Hepatocyte (in vitro differentiated cells): ENCODE data around the gene TBC1D2. TPM values are rescaled to one million over a fixed set of nuclear protein-coding genes. Genes with fewer than 3 reads are reported as not detected.

ENCODE experiments used
- DNase-seq: peaks from one replicate; pipeline ENCODE4 v3.0.0-alpha.2; 2016; ENCODE audit warnings: low spot score
- H2AFZ ChIP-seq: fragments of 200-600 bp; sonication (generic); 2 replicates; pipeline ENCODE4 v1.6.0; 2016; ENCODE audit warnings: antibody characterized with exemption, mild to moderate bottlenecking
- H3K27ac ChIP-seq: fragments of 200-600 bp; sonication (generic); 2 replicates; pipeline ENCODE4 v1.5.1; 2016; ENCODE audit warnings: mild to moderate bottlenecking
- H3K27me3 ChIP-seq: fragments of 200-600 bp; sonication (generic); 2 replicates; pipeline ENCODE4 v1.6.1; 2016
- H3K36me3 ChIP-seq: fragments of 200-600 bp; sonication (generic); replicated peaks from 2 replicates; pipeline ENCODE4 v1.5.1; 2016; ENCODE audit warnings: low read depth; ENCODE audit not compliant: insufficient read depth
- H3K4me1 ChIP-seq: fragments of 200-600 bp; sonication (generic); 2 replicates; pipeline ENCODE4 v1.5.1; 2016; ENCODE audit warnings: mild to moderate bottlenecking, moderate library complexity; ENCODE audit not compliant: insufficient read depth
- H3K4me2 ChIP-seq: fragments of 200-600 bp; sonication (generic); 2 replicates; pipeline ENCODE4 v1.6.0; 2016
- H3K4me3 ChIP-seq: fragments of 200-600 bp; sonication (generic); 2 replicates; pipeline ENCODE4 v1.5.1; 2016; ENCODE audit warnings: mild to moderate bottlenecking
- H3K79me2 ChIP-seq: fragments of 200-600 bp; sonication (generic); 2 replicates; pipeline ENCODE4 v1.6.0; 2017; ENCODE audit warnings: mild to moderate bottlenecking
- H3K9me2 ChIP-seq: fragments of 200-600 bp; sonication (generic); replicated peaks from 2 replicates; pipeline ENCODE4 v1.6.0; 2017; ENCODE audit warnings: mild to moderate bottlenecking; ENCODE audit not compliant: insufficient read depth
- H3K9me3 ChIP-seq: fragments of 200-600 bp; sonication (generic); 2 replicates; pipeline ENCODE4 v1.5.1; 2016; ENCODE audit warnings: low read depth, mild to moderate bottlenecking
- H4K20me1 ChIP-seq: fragments of 200-600 bp; sonication (generic); 2 replicates; pipeline ENCODE4 v1.6.0; 2016; ENCODE audit warnings: mild to moderate bottlenecking; ENCODE audit not compliant: insufficient read depth, poor library complexity, severe bottlenecking
- EZH2 ChIP-seq: fragments of 200-600 bp; sonication (generic); IDR thresholded peaks from 2 replicates; pipeline ENCODE4 v1.6.1; 2016; ENCODE audit warnings: antibody characterized with exemption, mild to moderate bottlenecking, borderline replicate concordance
- EZH2phosphoT487 ChIP-seq: fragments of 200-600 bp; sonication (generic); IDR thresholded peaks from one replicate; pipeline ENCODE4 v1.6.1; 2018; ENCODE audit warnings: antibody characterized with exemption, mild to moderate bottlenecking, low read depth, moderate library complexity; ENCODE audit not compliant: unreplicated experiment, severe bottlenecking
- WGBS: methylation state at CpG from one replicate; pipeline ENCODE4 v1.1.6; 2016; ENCODE audit warnings: low lambda C conversion rate; ENCODE audit errors: missing lambda C conversion rate; 5-methylcytosine and 5-hydroxymethylcytosine counted together
- polyA plus RNA-seq: library from polyadenylated mRNA; unstranded; fragments of >200 nt; fragmentation: Nextera tagmentation; extraction: Ambion mirVana; gene quantifications from 2 replicates; pipeline ENCODE4 v1.2.1, GENCODE V29; 2016
- total RNA-seq: library from RNA; depleted of rRNA; stranded (reverse); fragments of >200 nt; gene quantifications from 2 replicates; pipeline ENCODE4 v1.2.3, GENCODE V29; 2014
- TF ChIP-seq, protein P1 (sequence below): fragments of 200-600 bp; sonication (generic); IDR thresholded peaks from 2 replicates; pipeline ENCODE4 v1.5.1; 2016; ENCODE audit warnings: antibody characterized with exemption, mild to moderate bottlenecking; ENCODE audit not compliant: poor library complexity

Gene TBC1D2
- total and polyA plus RNA-seq, 2 experiments from 2014 or later: 20.0 to 31.6 TPM

DNA sequence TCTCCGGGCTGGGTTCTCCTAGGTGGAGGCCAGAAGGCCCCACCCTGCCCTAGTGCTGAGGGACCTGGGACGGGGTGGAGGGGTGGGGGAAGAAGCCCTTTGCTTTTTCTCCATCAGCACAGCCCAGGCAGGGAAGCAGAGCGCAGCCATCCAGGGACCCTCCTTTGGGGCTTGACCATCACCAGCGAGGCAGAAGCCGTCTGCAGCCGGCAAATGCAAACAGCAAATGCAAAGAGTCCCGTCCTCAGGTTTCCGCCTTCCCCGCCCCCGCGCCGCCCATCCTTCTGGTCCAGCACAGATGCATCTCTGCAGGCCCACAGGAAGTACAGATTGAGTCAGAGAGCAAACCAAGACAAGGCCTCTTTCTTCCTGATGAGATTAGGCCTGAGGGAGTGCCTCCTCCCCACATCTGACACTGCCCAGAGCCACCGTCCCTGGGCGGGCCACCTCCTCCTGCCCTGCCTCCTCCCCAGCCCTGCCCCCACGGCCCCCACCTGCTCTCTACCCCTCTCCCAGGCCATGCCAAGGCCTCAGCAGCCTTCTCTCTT is 86.4 kb downstream of the TBC1D2 start:
- Histone ChIP-seq H3K27ac (peak overlapping the region; percentile 76), H3K4me1 (peaks cover 17% of the 10 kb centered on the region), H3K9me3 (no peaks in the 10 kb centered on the region), H3K9me2 (no peaks in the 10 kb centered on the region), H4K20me1 (no peaks in the 10 kb centered on the region), H3K36me3 (no peaks in the 10 kb centered on the region), H3K79me2 (peaks cover 52% of the 10 kb centered on the region), H3K4me2 (no peak overlapping the region), H3K27me3 (no peaks in the 10 kb centered on the region), H3K4me3 (no peak overlapping the region), H2AFZ (no peak overlapping the region)
- peak; percentile 50 for DNase-seq
- WGBS: 43% methylated on average over 13 of the region's 15 CpGs
- TF ChIP-seq EZH2phosphoT487 (no peak), EZH2 (no peak)
- TF ChIP-seq, protein P1, sequence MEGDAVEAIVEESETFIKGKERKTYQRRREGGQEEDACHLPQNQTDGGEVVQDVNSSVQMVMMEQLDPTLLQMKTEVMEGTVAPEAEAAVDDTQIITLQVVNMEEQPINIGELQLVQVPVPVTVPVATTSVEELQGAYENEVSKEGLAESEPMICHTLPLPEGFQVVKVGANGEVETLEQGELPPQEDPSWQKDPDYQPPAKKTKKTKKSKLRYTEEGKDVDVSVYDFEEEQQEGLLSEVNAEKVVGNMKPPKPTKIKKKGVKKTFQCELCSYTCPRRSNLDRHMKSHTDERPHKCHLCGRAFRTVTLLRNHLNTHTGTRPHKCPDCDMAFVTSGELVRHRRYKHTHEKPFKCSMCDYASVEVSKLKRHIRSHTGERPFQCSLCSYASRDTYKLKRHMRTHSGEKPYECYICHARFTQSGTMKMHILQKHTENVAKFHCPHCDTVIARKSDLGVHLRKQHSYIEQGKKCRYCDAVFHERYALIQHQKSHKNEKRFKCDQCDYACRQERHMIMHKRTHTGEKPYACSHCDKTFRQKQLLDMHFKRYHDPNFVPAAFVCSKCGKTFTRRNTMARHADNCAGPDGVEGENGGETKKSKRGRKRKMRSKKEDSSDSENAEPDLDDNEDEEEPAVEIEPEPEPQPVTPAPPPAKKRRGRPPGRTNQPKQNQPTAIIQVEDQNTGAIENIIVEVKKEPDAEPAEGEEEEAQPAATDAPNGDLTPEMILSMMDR: no peak

GRCh38 chr9:98168153-98168780 is 87.2 kb downstream of the TBC1D2 start:
- H3K27ac ChIP-seq: no peak overlapping the region
- no peaks in the 10 kb centered on the region for H3K36me3 ChIP-seq
- peaks cover 48% of the 10 kb centered on the region for H3K79me2 ChIP-seq
- TF ChIP-seq, protein P1: no peak
- no peak for TF ChIP-seq EZH2phosphoT487
- no peak for TF ChIP-seq EZH2
- no peak overlapping the region for H3K4me3 ChIP-seq
- DNase-seq: no peak
- H3K27me3 ChIP-seq: no peaks in the 10 kb centered on the region
- no peak overlapping the region for H3K4me2 ChIP-seq
- no peaks in the 10 kb centered on the region for H4K20me1 ChIP-seq
- H3K9me2 ChIP-seq: no peaks in the 10 kb centered on the region
- H2AFZ ChIP-seq: no peak overlapping the region
- no peaks in the 10 kb centered on the region for H3K9me3 ChIP-seq
- 94% methylated on average over 3 of the region's 3 CpGs for WGBS
- peaks cover 17% of the 10 kb centered on the region for H3K4me1 ChIP-seq

GRCh38 chr9:98164912-98165311 is 90.5 kb downstream of the TBC1D2 start:
- H3K4me3 ChIP-seq: no peak overlapping the region
- H3K9me3 ChIP-seq: no peaks in the 10 kb centered on the region
- H3K9me2 ChIP-seq: no peaks in the 10 kb centered on the region
- no peaks in the 10 kb centered on the region for H3K27me3 ChIP-seq
- no peak for DNase-seq
- H3K79me2 ChIP-seq: peaks cover 54% of the 10 kb centered on the region
- 77% methylated on average over 7 of the region's 7 CpGs for WGBS
- H3K27ac ChIP-seq: no peak overlapping the region
- TF ChIP-seq EZH2 (no peak), EZH2phosphoT487 (no peak)
- TF ChIP-seq, protein P1: no peak
- no peak overlapping the region for H3K4me2 ChIP-seq
- H2AFZ ChIP-seq: no peak overlapping the region
- H3K4me1 ChIP-seq: peaks cover 7% of the 10 kb centered on the region
- no peaks in the 10 kb centered on the region for H4K20me1 ChIP-seq
- H3K36me3 ChIP-seq: no peaks in the 10 kb centered on the region
